Body of pancreas (tissue), 4 donors: Measurements from ENCODE around the gene IGF2BP3.

ENCODE experiments used
- POLR2A ChIP-seq, 3 donors: fragments of 450-650 bp; IDR thresholded peaks; one replicate each; pipeline ENCODE4 v1.6.1; 2016; ENCODE audit warnings: antibody characterized with exemption in 3 of 3, mild to moderate bottlenecking in 2 of 3
- TF ChIP-seq, protein P1 (sequence below), 7 experiments: fragments of 450-650 bp in 4 of 7; fragments of 200-600 bp in 3 of 7; sonication (generic) in 3 of 7; IDR thresholded peaks; one replicate each; pipeline ENCODE4 v1.5.1; 2016 to 2019; ENCODE audit warnings: antibody characterized with exemption in 7 of 7

DNA sequence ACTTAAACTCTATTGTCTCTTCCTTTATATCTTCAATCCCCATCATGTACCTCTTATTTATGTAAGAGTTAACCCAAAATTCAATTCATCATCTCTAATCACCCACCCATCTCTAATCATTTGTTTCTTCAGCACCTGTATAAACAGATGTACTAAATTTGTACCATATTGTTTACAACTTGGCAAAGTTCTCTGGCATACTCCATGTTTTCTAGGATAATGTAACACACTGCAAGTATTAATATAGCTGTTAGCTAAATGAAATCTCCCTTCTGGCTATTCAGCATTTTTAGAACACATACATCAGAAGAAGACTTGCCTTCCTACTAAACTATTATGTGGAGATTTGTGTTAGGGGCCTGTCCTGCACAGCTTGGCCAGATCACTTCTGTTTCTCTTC is 138.1 kb downstream of the IGF2BP3 start:
- TF ChIP-seq, protein P1, sequence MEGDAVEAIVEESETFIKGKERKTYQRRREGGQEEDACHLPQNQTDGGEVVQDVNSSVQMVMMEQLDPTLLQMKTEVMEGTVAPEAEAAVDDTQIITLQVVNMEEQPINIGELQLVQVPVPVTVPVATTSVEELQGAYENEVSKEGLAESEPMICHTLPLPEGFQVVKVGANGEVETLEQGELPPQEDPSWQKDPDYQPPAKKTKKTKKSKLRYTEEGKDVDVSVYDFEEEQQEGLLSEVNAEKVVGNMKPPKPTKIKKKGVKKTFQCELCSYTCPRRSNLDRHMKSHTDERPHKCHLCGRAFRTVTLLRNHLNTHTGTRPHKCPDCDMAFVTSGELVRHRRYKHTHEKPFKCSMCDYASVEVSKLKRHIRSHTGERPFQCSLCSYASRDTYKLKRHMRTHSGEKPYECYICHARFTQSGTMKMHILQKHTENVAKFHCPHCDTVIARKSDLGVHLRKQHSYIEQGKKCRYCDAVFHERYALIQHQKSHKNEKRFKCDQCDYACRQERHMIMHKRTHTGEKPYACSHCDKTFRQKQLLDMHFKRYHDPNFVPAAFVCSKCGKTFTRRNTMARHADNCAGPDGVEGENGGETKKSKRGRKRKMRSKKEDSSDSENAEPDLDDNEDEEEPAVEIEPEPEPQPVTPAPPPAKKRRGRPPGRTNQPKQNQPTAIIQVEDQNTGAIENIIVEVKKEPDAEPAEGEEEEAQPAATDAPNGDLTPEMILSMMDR (IDR thresholded peaks at IDR 0.05) = no peak
- no peak for TF ChIP-seq POLR2A (IDR thresholded peaks at IDR 0.05)
